ENCODE measurements around the gene CHST15. TPM values are rescaled to one million over a fixed set of nuclear protein-coding genes. Genes with fewer than 3 reads are reported as not detected.

Gene CHST15
- total RNA-seq, 1 experiment from 2014 or later = 26.7 TPM

DNA sequence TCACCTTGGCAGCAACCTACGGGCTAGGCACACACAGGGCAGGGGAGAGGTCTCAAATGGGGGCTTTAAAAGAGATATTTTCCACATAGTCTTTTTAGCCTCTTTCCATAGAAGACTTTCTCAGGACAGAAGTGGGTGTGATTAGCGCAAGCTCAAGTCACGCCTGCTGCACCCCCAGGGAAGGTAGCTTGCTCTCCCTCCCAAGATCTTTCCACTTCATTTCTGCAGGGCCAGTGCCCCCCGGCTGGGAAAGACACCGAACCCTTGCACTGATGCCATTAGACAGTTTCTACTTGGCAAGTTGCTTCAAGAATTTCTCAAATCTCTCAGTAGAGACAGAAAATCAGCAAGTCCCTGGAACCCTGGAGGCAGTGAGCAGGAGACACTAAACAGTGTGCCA is 19.4 kb downstream of the CHST15 start:
- Histone ChIP-seq H3K9me3 (no peaks in the 10 kb centered on the region), H3K4me1 (no peaks in the 10 kb centered on the region), H3K4me3 (ENCODE audit: low read depth, low read length) (no peak overlapping the region), H3K36me3 (ENCODE audit: control insufficient read depth, insufficient read depth, low read length) (no peaks in the 10 kb centered on the region), H3K27me3 (replicated peaks; ENCODE audit: control insufficient read depth, insufficient read depth, low read length) (no peaks in the 10 kb centered on the region)
- DNase-seq = no peak
- H3K27me3 Mint-ChIP-seq (ENCODE audit: insufficient read depth, unreplicated experiment) = peaks cover 3% of the 10 kb centered on the region
- TF ChIP-seq, protein P1, sequence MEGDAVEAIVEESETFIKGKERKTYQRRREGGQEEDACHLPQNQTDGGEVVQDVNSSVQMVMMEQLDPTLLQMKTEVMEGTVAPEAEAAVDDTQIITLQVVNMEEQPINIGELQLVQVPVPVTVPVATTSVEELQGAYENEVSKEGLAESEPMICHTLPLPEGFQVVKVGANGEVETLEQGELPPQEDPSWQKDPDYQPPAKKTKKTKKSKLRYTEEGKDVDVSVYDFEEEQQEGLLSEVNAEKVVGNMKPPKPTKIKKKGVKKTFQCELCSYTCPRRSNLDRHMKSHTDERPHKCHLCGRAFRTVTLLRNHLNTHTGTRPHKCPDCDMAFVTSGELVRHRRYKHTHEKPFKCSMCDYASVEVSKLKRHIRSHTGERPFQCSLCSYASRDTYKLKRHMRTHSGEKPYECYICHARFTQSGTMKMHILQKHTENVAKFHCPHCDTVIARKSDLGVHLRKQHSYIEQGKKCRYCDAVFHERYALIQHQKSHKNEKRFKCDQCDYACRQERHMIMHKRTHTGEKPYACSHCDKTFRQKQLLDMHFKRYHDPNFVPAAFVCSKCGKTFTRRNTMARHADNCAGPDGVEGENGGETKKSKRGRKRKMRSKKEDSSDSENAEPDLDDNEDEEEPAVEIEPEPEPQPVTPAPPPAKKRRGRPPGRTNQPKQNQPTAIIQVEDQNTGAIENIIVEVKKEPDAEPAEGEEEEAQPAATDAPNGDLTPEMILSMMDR (IDR thresholded peaks at IDR 0.05; ENCODE audit: insufficient read depth in 1 of 2, low read depth in 1 of 2, low read length in 1 of 2, severe bottlenecking in 1 of 2, unreplicated experiment in 1 of 2) = no peak
- BruUV-seq (replicated peaks) = no TSS peak
- intact Hi-C loops (cut with micrococcal nuclease; ENCODE audit: unreplicated experiment) = no loop called here
- no peaks in the 10 kb centered on the region for H3K9me3 Mint-ChIP-seq (ENCODE audit: unreplicated experiment)
- H3K36me3 Mint-ChIP-seq (ENCODE audit: insufficient read depth, unreplicated experiment) = no peaks in the 10 kb centered on the region
- no peak overlapping the region for H3K27ac Mint-ChIP-seq (ENCODE audit: unreplicated experiment)
- POLR2A ChIA-PET = no interaction called here
- no peaks in the 10 kb centered on the region for H3K4me1 Mint-ChIP-seq (ENCODE audit: low read depth, unreplicated experiment)
- no peak overlapping the region for H3K4me3 Mint-ChIP-seq (ENCODE audit: unreplicated experiment)
- CTCF ChIA-PET = no interaction called here

DNA sequence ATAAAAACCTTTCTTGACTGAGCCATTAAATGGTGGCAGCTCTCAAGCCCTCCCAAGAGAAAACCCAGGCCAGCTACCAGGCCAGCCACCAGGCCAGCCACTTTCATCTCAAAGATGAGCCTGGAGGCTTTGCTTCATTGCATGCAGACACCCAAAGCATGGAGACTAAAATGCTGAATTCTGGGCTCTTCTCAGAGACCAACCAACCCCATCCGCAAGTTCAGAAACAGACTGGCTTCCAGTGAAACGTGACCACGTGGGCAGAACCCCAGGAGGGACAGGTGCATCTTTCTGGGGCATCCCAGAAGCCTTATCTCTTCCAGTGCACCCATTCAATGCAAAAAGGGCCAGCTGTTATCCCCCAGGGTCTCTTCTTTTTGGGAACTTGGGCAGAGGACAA is 20.9 kb downstream of the CHST15 start:
- Mint-ChIP-seq H3K4me1 (ENCODE audit: low read depth, unreplicated experiment) (no peaks in the 10 kb centered on the region), H3K36me3 (ENCODE audit: insufficient read depth, unreplicated experiment) (no peaks in the 10 kb centered on the region)
- CTCF ChIA-PET = no interaction called here

DNA sequence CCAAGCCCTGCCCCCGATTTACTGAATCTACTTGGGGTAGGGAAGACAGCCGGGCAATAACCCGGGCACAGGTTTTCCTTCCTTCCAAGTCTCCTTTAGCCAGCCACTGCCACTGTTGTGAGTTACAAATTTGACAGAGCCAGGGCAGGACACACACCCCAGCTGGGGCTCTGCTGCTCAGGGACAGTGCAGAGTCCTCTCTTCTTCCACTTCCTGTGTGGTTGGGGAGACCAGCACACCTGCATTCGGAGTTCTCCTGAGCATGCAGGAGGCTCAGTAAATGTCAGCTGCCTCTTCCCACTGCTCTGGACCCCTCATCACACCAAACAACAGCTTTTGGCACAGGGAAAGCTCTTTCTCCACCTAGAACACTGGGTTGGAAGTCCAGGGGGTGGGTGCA is 21.3 kb downstream of the CHST15 start:
- H3K4me1 Mint-ChIP-seq (ENCODE audit: low read depth, unreplicated experiment) = no peaks in the 10 kb centered on the region
- ChIA-PET CTCF (no interaction called here), POLR2A (no interaction called here)
- BruUV-seq (replicated peaks) = no TSS peak
- no peaks in the 10 kb centered on the region for H3K36me3 Mint-ChIP-seq (ENCODE audit: insufficient read depth, unreplicated experiment)
- TF ChIP-seq, protein P1 (IDR thresholded peaks at IDR 0.05; ENCODE audit: insufficient read depth in 1 of 2, low read depth in 1 of 2, low read length in 1 of 2, severe bottlenecking in 1 of 2, unreplicated experiment in 1 of 2) = no peak
- Histone ChIP-seq H3K36me3 (ENCODE audit: control insufficient read depth, insufficient read depth, low read length) (no peaks in the 10 kb centered on the region), H3K4me3 (ENCODE audit: low read depth, low read length) (no peak overlapping the region), H3K27me3 (replicated peaks; ENCODE audit: control insufficient read depth, insufficient read depth, low read length) (no peaks in the 10 kb centered on the region), H3K4me1 (no peaks in the 10 kb centered on the region), H3K9me3 (no peaks in the 10 kb centered on the region)
- H3K27ac Mint-ChIP-seq (ENCODE audit: unreplicated experiment) = no peak overlapping the region
- H3K9me3 Mint-ChIP-seq (ENCODE audit: unreplicated experiment) = no peaks in the 10 kb centered on the region
- no peak for DNase-seq
- H3K4me3 Mint-ChIP-seq (ENCODE audit: unreplicated experiment) = no peak overlapping the region
- intact Hi-C loops (cut with micrococcal nuclease; ENCODE audit: unreplicated experiment) = no loop called here
- peaks cover 3% of the 10 kb centered on the region for H3K27me3 Mint-ChIP-seq (ENCODE audit: insufficient read depth, unreplicated experiment)

More for the DNA sequence above, 20.9 kb downstream of the CHST15 start:
- no peaks in the 10 kb centered on the region for H3K4me1 ChIP-seq
- Mint-ChIP-seq H3K27ac (ENCODE audit: unreplicated experiment) (no peak overlapping the region), H3K9me3 (ENCODE audit: unreplicated experiment) (no peaks in the 10 kb centered on the region), H3K4me3 (ENCODE audit: unreplicated experiment) (no peak overlapping the region), H3K27me3 (ENCODE audit: insufficient read depth, unreplicated experiment) (peaks cover 3% of the 10 kb centered on the region)
- no peaks in the 10 kb centered on the region for H3K36me3 ChIP-seq (ENCODE audit: control insufficient read depth, insufficient read depth, low read length)
- intact Hi-C loops (cut with micrococcal nuclease; ENCODE audit: unreplicated experiment) = no loop called here
- TF ChIP-seq, protein P1 (IDR thresholded peaks at IDR 0.05; ENCODE audit: insufficient read depth in 1 of 2, low read depth in 1 of 2, low read length in 1 of 2, severe bottlenecking in 1 of 2, unreplicated experiment in 1 of 2) = no peak
- no peak overlapping the region for H3K4me3 ChIP-seq (ENCODE audit: low read depth, low read length)
- DNase-seq = no peak
- POLR2A ChIA-PET = no interaction called here
- no peaks in the 10 kb centered on the region for H3K9me3 ChIP-seq
- BruUV-seq (replicated peaks) = no TSS peak
- no peaks in the 10 kb centered on the region for H3K27me3 ChIP-seq (replicated peaks; ENCODE audit: control insufficient read depth, insufficient read depth, low read length)

All from Caco-2 (cell line).